HG03469 (cell line): ENCODE results near the gene IPO4.

Source experiments
- ATAC-seq: cut with Tn5 transposase; IDR thresholded peaks from one replicate; pipeline ENCODE4 v1.9.1; 2021; ENCODE audit warnings: mild to moderate bottlenecking, moderate library complexity, moderate number of reproducible peaks; ENCODE audit not compliant: unreplicated experiment

The IPO4 gene

DNA sequence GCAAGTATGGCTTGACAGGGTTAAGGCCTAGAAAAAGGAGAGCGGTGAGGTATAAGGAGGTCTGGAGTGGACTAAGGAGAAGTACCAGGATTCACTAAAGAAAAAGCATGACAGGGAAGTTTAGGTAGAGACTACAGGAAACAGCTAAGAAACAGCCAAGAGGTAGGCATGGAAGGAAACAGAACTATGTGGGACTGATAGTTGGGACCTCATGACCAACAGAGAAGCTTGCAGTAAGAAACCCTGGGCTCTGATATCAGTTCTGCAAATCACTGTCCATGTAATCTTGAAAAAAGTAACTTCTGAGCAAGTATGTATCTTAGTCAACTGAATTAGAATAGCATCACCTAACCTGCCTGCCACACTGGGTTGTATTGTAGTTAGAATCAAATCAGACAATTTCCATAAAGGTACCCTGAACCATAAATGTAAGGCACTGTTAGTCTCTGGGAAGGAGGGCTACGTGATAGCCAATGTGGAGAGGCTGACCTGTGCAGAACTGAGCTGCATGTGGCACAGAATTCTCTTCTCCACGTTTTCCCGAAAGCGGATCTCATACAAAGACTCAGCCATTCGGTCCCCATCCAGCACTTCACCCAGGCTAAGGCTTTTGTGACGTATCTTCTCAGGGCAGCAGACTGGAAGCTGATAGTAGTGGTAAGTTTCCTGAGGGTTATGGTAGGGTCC is 5.7 kb upstream of the IPO4 start:
- no peak for ATAC-seq

DNA sequence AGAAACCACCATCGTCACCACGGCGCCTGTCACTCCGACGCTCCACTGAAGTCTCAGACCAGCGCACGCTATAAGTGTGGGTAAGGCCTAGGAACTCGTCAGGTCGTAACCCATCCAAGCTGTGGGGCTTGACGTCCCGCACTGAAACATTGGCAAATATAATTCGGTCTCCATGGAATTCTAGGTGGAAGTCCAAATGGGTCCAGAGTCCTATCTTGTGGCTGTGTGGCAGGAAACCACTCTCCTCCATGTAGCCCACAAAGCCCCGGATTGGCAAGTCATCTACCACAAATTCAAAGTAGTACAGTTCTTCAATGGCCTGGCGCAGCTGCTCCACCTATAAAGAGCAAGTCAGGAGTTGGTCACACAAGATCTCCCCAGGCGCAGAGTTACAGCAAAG is 4.3 kb upstream of the IPO4 start:
- ATAC-seq: no peak

DNA sequence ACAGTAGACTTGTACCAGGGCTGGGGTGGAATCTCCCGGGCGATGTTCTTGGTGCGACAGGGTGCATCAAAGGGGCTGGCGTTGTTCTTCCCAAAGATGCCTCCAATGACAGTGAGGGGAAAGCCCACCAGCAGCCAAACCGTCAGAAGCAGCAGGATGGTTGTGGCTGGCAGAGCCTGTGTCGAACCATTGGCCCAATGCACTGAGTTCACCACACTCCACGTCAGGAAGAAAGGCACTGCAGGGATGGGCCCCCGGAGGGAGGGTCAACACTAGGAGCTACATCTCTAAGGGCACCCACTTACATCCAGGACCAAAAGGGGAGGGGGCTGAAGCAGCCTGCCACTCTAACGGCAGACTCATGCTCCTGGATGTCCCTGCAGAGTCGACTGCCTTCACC is 1.8 kb upstream of the IPO4 start:
- no peak for ATAC-seq

DNA sequence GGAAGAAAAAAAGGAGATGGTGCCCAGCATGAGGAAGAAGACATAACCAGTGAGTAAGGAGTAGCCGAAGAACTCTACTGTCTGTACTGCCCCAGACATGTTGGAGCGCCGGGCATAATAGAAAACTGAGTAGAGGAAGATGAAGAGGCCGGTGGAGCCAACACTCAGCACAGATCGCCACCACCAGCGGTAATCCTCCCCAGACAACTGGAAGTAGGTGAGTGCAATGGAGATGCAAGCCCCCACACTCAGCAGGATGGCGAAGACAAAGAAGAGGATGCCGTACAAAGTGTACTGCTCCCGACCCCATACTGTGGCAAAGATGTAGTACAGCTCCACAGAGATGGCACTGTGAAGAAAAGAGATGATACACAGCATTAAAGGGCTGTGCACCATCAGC is 844 bp upstream of the IPO4 start:
- ATAC-seq: no peak

DNA sequence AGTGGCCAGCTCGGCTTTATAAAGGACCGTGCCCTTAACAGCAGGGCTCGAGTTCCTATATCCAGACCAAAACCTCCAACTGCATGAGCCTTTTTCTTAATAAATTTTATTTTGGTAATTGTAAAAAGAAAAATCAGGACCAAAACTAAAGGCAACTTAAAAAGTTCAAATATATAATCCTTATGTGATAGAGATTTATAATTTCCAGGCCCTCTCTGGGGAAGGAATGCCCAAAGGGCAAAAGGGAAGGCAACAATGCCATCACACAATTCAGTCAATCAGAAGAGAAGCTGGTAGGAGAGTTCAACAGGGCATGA is 401 bp upstream of the IPO4 start:
- no peak for ATAC-seq

GRCh38 chr14:24187539-24187915 is 1.1 kb downstream of the IPO4 start:
- no peak for ATAC-seq

- no peak for ATAC-seq
Observed at GRCh38 chr14:24186831-24187538, 1.6 kb downstream of the IPO4 start.

DNA sequence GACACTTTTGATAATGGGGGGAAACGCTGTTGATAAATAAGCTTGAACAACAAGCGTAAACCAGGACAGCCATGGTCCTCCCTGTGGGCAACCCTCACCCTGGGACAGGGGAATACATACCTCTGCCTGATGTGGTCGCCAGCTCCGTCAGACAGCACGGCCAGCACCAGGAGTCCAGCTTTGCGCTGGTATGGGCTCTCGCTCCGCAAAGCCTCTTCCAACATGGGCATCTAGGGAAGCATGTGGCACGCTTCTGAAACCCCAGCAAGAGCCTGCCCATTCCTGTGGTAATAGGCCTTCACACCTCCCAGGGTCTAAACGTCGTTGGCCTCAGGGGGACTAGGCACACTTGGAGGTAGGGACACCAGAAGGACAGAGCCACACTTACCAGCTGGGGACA is 2.9 kb downstream of the IPO4 start:
- no peak for ATAC-seq

DNA sequence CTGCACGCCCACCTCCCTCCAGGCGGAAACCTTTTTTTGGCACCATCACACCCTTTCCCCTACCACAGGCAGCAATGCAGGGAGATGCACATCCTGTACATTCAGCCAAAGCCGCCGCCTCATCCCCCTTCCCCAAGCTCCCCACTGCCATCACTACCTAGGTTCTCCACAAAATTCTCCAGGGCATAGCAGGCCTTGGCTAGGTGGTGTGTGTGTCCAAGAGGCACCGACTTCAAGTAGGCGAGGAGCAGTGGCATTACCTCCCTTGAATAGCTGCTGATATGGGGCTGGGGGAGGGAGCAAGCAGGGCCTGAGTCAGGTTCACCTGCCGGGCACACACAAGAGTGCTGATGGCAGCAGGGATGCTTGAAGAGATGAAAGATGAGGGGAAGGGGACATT is 3.6 kb downstream of the IPO4 start:
- ATAC-seq: no peak

GRCh38 chr14:24184104-24184970 is 4.3 kb downstream of the IPO4 start:
- no peak for ATAC-seq

- no peak for ATAC-seq
Observed at GRCh38 chr14:24183014-24183481, 5.6 kb downstream of the IPO4 start.

DNA sequence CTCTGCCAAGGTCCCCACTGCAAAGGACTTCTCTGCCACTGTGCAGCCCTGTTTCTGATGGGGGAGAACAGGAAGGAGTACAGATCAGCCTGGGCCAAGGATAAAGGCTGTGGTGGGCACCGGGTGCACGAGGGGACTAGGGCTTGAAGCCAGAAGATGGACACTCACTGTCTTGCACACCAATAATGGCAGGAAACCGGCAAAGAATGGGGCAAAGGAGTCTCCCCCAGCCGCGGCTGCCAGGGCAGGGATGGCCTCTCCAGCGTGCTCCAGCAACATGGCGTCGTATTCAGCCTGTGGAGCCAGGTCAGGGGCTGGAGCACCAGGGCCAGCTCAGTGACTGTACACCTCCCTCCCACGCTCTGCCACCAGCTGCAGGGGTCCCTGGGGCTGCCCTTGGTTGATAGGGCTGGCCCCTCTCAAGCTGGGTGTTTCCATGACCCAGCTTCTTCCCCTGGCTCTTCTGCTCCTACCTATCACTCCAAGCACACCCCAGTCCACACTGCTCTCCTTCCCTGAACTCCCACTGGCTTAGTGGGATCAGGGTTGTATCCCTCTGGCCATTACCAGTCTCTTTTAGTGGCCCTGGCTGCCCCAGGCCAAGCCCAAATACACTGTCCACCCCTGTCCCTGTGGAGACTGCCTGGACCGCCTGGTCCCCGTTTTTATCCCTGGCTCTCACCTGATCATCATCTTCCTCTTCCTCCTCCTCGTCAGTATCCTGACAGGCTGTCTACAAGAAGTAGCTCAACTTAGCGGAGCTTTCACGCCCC is 6.3 kb downstream of the IPO4 start:
- no peak for ATAC-seq

DNA sequence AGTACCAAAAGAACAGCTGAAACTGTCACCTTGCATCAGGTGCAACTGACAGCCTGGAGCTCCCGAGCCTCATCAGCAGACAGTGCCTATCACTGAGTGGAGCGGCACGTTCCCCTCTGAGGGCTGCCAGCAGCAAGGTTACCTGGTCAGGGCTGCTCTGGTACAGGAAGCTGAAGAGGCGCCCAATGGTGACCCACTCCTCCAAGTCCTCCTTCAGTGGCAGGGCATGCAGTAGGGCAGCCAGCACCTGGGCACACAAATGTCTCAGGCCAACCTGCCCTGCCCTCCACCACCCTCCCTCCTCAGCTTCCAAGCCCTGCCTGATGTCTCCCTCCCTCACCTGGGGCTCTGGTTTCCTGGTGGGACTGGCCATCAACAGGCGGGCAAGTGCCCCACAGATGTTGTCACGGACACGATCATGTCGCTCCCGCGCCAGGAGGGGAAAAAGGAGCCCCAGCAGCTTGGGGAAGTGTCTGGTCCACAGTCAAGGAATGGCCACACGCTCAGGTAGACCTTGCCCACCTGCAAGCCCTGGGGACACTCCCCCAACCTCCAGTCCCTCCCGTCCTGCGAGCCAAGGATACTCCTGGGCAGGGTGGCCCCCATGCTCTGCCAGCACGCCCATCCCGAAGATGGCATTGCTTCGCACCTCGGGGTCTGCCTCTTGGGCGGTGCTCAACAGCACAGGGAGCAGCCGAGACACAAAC is 7.1 kb downstream of the IPO4 start:
- ATAC-seq: no peak

DNA sequence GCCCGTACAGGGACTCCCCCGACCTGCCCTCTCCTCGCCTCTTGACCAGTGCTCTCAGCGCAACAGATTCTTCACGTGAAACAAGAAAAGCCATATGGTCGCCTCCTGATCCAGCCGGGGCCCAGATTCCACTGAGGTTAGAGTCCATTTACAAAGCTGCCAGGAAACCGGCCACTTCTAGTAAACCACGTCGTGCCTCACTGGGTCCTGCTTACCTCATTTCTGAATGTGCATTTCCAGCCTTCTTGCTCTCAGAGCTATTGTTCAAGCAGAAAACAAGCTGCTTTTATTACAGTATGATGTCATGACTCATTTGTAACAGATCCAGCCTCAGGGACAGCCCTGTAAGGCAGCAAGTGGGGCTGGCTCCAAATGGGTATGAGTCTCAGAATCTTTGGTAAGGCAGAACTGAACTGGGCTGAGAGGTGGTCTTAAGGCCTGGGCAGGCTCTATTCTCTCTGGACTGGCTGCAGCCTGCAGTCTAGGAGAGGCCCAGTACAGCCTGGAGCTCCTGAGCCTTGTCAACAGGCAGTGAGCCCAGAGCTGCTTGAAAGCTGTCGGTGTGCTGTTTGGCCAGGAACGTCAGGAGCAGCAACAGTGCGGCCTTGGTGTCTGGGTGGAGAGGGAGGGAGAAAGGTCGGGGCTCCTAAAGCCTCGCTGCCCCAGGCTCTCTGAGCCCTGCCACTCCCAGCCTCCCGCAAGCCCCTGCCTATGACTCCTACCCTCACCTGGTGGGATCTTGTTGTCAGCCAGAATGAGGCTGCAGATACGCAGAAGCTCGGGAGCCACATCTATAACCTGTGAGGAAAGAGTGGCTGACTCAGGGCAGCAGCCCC is 8.4 kb downstream of the IPO4 start:
- ATAC-seq: no peak

DNA sequence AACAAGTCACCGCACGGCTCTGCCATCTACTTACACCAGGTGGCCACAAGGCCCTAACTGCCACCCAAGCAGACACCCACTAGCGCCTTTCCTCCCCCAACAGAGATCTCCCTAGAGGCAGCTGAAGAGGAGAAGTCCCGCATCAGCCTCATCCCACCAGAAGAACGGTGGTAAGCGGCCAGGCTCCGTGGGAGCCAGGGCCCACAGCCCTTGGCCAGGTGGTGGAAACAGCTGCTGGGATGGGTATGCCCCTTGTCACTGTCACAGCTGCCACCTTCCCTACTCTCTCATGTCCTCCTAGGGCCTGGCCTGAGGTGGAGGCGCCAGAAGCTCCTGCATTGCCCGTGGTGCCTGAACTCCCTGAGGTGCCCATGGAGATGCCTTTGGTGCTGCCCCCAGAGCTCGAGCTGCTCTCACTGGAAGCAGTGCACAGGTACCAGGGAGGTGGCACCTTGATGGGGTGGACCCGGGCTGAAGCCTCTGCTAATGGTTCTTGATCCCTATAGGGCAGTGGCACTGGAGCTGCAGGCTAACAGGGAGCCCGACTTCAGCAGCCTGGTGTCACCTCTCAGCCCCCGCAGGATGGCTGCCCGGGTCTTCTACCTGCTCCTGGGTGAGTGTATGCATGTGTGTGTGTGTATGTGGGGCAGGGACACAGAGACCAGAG is 9.2 kb downstream of the IPO4 start:
- ATAC-seq: no peak

DNA sequence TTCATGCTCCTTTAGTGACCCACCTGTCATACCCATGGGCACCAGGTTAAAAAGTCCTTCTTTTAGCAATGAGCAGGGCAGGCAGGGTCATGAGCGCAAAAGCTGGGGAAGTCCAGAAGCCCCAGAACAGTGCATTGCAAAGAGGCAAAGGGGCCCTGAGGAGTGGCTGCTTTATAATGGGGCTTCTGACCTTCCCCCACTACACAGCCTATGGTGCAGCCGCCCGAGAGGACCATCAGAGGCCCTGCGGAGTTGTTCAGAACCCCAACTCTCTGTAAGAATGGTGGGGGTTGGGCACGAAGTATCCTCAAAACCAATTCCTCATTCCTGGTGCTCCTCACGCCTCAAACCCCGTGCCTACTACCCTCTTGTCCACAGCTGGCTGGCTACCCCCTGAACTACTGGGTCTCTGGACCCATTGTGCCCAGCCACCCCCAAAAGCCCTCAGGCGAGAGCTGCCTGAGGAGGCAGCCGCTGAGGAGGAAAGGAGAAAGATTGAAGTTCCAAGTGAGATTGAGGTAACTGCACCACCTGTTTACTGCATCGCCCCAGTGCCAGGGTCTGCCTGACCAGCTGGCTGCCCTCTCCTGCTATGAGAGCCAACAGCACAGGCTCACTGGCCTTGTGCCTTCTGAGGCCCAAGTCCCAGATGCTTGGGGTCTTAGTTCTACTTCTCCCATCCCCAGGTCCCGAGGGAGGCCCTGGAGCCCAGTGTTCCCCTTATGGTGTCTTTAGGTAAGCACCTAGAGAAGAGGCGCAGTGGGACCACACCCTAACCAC is 10.0 kb downstream of the IPO4 start:
- ATAC-seq: no peak

GRCh38 chr14:24177891-24178290 is 10.7 kb downstream of the IPO4 start:
- no peak for ATAC-seq
